ENCODE results near the gene WNT3. TPM values are rescaled to one million over a fixed set of nuclear protein-coding genes. Genes with fewer than 3 reads are reported as not detected.
"Not testable (repeated sequence)": the region's sequence is repeated elsewhere in the genome, so short reads cannot be mapped to it uniquely, and the experiment has no call there.

The WNT3 gene
- total and polyA plus RNA-seq, 2 experiments from 2014 or later, result 2.7 to 3.4 TPM

DNA sequence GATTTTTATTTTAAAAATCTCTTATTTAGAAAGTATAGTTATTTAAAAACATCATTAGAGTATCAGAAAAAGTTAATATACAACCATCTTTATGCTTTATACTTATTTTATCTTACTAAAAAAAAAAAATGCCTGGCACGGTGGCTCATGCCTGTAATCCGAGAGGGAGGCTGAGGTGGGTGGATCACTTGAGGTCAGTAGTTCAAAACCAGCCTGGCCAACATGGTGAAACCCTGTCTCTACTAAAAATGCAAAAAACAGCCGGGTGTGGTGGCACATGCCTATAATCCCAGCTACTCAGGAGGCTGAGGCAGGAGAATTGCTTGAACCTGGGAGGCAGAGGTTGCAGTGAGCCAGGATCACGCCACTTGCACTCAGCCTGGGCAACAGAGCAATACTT is 60.9 kb downstream of the WNT3 start:
- not testable (repeated sequence) for H3F3A ChIP-seq (replicated peaks; ENCODE audit: low read depth); H3K4me1 Mint-ChIP-seq; H4K20me1 ChIP-seq (replicated peaks; ENCODE audit: insufficient read depth); H3K4me2 ChIP-seq; H3K9me3 Mint-ChIP-seq; H3K27ac ChIP-seq (ENCODE audit: low read depth); H3K27ac Mint-ChIP-seq; H2AFZ ChIP-seq; H3K4me3 ChIP-seq; H3K4me1 ChIP-seq (ENCODE audit: insufficient read depth); DNase-seq (ENCODE audit: low spot score); H3K79me2 ChIP-seq (replicated peaks; ENCODE audit: insufficient read depth); H3K36me3 ChIP-seq (ENCODE audit: insufficient read depth); H3K27me3 Mint-ChIP-seq (ENCODE audit: insufficient read depth, low read depth, poor library complexity); ATAC-seq; H3K36me3 Mint-ChIP-seq (ENCODE audit: low read depth); H3K27me3 ChIP-seq (ENCODE audit: insufficient read depth); H3K4me3 Mint-ChIP-seq; H3K9me2 ChIP-seq (ENCODE audit: insufficient read depth)

DNA sequence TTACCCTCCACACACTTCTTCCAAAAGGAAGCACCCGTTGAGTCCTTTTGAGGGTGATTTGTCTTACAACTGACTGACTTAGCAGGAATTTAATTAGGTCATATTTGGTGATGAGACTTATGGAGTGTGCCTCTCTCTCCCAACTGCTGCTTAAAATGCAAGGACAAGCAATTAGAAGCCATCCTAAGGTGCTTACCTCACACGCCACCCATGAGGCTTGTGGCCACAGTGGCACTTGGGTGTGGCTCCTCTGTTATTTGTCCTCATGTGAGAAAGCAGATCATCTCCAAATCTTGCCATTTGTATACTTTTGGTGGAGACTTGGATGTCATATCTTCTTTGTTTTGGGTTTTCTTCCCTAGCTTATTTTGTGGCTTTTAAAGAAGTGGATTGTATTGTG is 61.6 kb downstream of the WNT3 start:
- H4K20me1 ChIP-seq (replicated peaks; ENCODE audit: insufficient read depth), result no peaks in the 10 kb centered on the region; the same call in 1 of the 2 replicates
- no peaks in the 10 kb centered on the region for H3K36me3 Mint-ChIP-seq (ENCODE audit: low read depth)
- no peaks in the 10 kb centered on the region for H3K79me2 ChIP-seq (replicated peaks; ENCODE audit: insufficient read depth)
- H3K4me3 Mint-ChIP-seq, result no peak overlapping the region
- H3K4me1 ChIP-seq (ENCODE audit: insufficient read depth), result no peaks in the 10 kb centered on the region
- no peaks in the 10 kb centered on the region for H3K4me1 Mint-ChIP-seq
- H3K9me2 ChIP-seq (ENCODE audit: insufficient read depth), result no peaks in the 10 kb centered on the region
- no peaks in the 10 kb centered on the region for H3K27me3 Mint-ChIP-seq (ENCODE audit: insufficient read depth, low read depth, poor library complexity)
- H3K9me3 Mint-ChIP-seq, result no peaks in the 10 kb centered on the region
- H3K36me3 ChIP-seq (ENCODE audit: insufficient read depth), result no peaks in the 10 kb centered on the region
- H3K27ac ChIP-seq (ENCODE audit: low read depth), result no peak overlapping the region
- no peak overlapping the region for H3K4me2 ChIP-seq
- H3K4me3 ChIP-seq, result no peak overlapping the region
- DNase-seq (ENCODE audit: low spot score), result no peak
- no peak overlapping the region for H3K27ac Mint-ChIP-seq
- no peak overlapping the region for H2AFZ ChIP-seq
- ATAC-seq, result no peak
- no peaks in the 10 kb centered on the region for H3F3A ChIP-seq (replicated peaks; ENCODE audit: low read depth)
- no peaks in the 10 kb centered on the region for H3K27me3 ChIP-seq (ENCODE audit: insufficient read depth)
- TF ChIP-seq EZH2 (IDR thresholded peaks at IDR 0.05; ENCODE audit: low read depth, unreplicated experiment) (no peak), POLR2AphosphoS5 (IDR thresholded peaks at IDR 0.05; ENCODE audit: low read depth) (no peak), ZNF114 (CRISPR knock-in tag; IDR thresholded peaks at IDR 0.05) (no peak), NANOG (IDR thresholded peaks at IDR 0.05; ENCODE audit: borderline replicate concordance) (no peak), EZH2phosphoT487 (IDR thresholded peaks at IDR 0.05; ENCODE audit: unreplicated experiment) (no peak), JUNB (IDR thresholded peaks at IDR 0.05; ENCODE audit: unreplicated experiment) (no peak)
- TF ChIP-seq, protein P1, sequence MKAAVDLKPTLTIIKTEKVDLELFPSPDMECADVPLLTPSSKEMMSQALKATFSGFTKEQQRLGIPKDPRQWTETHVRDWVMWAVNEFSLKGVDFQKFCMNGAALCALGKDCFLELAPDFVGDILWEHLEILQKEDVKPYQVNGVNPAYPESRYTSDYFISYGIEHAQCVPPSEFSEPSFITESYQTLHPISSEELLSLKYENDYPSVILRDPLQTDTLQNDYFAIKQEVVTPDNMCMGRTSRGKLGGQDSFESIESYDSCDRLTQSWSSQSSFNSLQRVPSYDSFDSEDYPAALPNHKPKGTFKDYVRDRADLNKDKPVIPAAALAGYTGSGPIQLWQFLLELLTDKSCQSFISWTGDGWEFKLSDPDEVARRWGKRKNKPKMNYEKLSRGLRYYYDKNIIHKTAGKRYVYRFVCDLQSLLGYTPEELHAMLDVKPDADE (IDR thresholded peaks at IDR 0.05), result no peak
- TF ChIP-seq, protein P2, sequence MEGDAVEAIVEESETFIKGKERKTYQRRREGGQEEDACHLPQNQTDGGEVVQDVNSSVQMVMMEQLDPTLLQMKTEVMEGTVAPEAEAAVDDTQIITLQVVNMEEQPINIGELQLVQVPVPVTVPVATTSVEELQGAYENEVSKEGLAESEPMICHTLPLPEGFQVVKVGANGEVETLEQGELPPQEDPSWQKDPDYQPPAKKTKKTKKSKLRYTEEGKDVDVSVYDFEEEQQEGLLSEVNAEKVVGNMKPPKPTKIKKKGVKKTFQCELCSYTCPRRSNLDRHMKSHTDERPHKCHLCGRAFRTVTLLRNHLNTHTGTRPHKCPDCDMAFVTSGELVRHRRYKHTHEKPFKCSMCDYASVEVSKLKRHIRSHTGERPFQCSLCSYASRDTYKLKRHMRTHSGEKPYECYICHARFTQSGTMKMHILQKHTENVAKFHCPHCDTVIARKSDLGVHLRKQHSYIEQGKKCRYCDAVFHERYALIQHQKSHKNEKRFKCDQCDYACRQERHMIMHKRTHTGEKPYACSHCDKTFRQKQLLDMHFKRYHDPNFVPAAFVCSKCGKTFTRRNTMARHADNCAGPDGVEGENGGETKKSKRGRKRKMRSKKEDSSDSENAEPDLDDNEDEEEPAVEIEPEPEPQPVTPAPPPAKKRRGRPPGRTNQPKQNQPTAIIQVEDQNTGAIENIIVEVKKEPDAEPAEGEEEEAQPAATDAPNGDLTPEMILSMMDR (conservative IDR thresholded peaks at IDR 0.05; ENCODE audit: low read depth in 2 of 2), result no peak
- TF ChIP-seq, protein P3, sequence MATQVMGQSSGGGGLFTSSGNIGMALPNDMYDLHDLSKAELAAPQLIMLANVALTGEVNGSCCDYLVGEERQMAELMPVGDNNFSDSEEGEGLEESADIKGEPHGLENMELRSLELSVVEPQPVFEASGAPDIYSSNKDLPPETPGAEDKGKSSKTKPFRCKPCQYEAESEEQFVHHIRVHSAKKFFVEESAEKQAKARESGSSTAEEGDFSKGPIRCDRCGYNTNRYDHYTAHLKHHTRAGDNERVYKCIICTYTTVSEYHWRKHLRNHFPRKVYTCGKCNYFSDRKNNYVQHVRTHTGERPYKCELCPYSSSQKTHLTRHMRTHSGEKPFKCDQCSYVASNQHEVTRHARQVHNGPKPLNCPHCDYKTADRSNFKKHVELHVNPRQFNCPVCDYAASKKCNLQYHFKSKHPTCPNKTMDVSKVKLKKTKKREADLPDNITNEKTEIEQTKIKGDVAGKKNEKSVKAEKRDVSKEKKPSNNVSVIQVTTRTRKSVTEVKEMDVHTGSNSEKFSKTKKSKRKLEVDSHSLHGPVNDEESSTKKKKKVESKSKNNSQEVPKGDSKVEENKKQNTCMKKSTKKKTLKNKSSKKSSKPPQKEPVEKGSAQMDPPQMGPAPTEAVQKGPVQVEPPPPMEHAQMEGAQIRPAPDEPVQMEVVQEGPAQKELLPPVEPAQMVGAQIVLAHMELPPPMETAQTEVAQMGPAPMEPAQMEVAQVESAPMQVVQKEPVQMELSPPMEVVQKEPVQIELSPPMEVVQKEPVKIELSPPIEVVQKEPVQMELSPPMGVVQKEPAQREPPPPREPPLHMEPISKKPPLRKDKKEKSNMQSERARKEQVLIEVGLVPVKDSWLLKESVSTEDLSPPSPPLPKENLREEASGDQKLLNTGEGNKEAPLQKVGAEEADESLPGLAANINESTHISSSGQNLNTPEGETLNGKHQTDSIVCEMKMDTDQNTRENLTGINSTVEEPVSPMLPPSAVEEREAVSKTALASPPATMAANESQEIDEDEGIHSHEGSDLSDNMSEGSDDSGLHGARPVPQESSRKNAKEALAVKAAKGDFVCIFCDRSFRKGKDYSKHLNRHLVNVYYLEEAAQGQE (IDR thresholded peaks at IDR 0.05; ENCODE audit: unreplicated experiment), result no peak
- TF ChIP-seq, protein P4, sequence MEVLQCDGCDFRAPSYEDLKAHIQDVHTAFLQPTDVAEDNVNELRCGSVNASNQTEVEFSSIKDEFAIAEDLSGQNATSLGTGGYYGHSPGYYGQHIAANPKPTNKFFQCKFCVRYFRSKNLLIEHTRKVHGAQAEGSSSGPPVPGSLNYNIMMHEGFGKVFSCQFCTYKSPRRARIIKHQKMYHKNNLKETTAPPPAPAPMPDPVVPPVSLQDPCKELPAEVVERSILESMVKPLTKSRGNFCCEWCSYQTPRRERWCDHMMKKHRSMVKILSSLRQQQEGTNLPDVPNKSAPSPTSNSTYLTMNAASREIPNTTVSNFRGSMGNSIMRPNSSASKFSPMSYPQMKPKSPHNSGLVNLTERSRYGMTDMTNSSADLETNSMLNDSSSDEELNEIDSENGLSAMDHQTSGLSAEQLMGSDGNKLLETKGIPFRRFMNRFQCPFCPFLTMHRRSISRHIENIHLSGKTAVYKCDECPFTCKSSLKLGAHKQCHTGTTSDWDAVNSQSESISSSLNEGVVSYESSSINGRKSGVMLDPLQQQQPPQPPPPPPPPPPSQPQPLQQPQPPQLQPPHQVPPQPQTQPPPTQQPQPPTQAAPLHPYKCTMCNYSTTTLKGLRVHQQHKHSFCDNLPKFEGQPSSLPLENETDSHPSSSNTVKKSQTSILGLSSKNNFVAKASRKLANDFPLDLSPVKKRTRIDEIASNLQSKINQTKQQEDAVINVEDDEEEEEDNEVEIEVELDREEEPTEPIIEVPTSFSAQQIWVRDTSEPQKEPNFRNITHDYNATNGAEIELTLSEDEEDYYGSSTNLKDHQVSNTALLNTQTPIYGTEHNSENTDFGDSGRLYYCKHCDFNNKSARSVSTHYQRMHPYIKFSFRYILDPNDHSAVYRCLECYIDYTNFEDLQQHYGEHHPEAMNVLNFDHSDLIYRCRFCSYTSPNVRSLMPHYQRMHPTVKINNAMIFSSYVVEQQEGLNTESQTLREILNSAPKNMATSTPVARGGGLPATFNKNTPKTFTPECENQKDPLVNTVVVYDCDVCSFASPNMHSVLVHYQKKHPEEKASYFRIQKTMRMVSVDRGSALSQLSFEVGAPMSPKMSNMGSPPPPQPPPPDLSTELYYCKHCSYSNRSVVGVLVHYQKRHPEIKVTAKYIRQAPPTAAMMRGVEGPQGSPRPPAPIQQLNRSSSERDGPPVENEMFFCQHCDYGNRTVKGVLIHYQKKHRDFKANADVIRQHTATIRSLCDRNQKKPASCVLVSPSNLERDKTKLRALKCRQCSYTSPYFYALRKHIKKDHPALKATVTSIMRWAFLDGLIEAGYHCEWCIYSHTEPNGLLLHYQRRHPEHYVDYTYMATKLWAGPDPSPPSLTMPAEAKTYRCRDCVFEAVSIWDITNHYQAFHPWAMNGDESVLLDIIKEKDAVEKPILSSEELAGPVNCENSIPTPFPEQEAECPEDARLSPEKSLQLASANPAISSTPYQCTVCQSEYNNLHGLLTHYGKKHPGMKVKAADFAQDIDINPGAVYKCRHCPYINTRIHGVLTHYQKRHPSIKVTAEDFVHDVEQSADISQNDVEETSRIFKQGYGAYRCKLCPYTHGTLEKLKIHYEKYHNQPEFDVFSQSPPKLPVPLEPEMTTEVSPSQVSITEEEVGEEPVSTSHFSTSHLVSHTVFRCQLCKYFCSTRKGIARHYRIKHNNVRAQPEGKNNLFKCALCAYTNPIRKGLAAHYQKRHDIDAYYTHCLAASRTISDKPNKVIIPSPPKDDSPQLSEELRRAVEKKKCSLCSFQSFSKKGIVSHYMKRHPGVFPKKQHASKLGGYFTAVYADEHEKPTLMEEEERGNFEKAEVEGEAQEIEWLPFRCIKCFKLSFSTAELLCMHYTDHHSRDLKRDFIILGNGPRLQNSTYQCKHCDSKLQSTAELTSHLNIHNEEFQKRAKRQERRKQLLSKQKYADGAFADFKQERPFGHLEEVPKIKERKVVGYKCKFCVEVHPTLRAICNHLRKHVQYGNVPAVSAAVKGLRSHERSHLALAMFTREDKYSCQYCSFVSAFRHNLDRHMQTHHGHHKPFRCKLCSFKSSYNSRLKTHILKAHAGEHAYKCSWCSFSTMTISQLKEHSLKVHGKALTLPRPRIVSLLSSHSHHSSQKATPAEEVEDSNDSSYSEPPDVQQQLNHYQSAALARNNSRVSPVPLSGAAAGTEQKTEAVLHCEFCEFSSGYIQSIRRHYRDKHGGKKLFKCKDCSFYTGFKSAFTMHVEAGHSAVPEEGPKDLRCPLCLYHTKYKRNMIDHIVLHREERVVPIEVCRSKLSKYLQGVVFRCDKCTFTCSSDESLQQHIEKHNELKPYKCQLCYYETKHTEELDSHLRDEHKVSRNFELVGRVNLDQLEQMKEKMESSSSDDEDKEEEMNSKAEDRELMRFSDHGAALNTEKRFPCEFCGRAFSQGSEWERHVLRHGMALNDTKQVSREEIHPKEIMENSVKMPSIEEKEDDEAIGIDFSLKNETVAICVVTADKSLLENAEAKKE (CRISPR knock-in tag; IDR thresholded peaks at IDR 0.05), result no peak
